Ishikawa (cell line): ENCODE data around the gene NR2F2.

Source experiments
- CEBPB ChIP-seq: IDR thresholded peaks from 2 replicates; pipeline ENCODE4 v1.6.1; 2012
- CREB1 ChIP-seq: IDR thresholded peaks from 2 replicates; pipeline ENCODE4 v1.6.1; 2012; ENCODE audit warnings: low read depth
- EGR1 ChIP-seq: IDR thresholded peaks from 2 replicates; pipeline ENCODE4 v1.6.1; 2012
- EP300 ChIP-seq: IDR thresholded peaks from 2 replicates; pipeline ENCODE4 v1.6.1; 2012; ENCODE audit warnings: borderline replicate concordance
- FOXM1 ChIP-seq: IDR thresholded peaks from 2 replicates; pipeline ENCODE4 v1.6.1; 2012; ENCODE audit warnings: low read depth, borderline replicate concordance
- NFIC ChIP-seq: IDR thresholded peaks from 2 replicates; pipeline ENCODE4 v1.6.1; 2012
- RAD21 ChIP-seq: IDR thresholded peaks from 2 replicates; pipeline ENCODE4 v1.6.1; 2012; ENCODE audit warnings: low read depth
- TAF1 ChIP-seq: IDR thresholded peaks from 2 replicates; pipeline ENCODE4 v1.6.1; 2012; ENCODE audit warnings: low read depth, mild to moderate bottlenecking
- TCF12 ChIP-seq: IDR thresholded peaks from 2 replicates; pipeline ENCODE4 v1.6.1; 2012; ENCODE audit warnings: low read depth
- TEAD4 ChIP-seq: IDR thresholded peaks from 2 replicates; pipeline ENCODE4 v1.6.1; 2012
- YY1 ChIP-seq: IDR thresholded peaks from 2 replicates; pipeline ENCODE4 v1.6.1; 2012; ENCODE audit warnings: low read depth
- ZBTB7A ChIP-seq: IDR thresholded peaks from 2 replicates; pipeline ENCODE4 v1.6.1; 2012; ENCODE audit warnings: low read depth
- TF ChIP-seq, protein P1 (sequence below): IDR thresholded peaks from 2 replicates; pipeline ENCODE4 v1.6.1; 2012
- TF ChIP-seq, protein P2 (sequence below): IDR thresholded peaks from 2 replicates; pipeline ENCODE4 v1.6.1; 2012
- TF ChIP-seq, protein P3 (sequence below): IDR thresholded peaks from 2 replicates; pipeline ENCODE4 v1.6.1; 2012; ENCODE audit warnings: low read depth, mild to moderate bottlenecking

NR2F2 gene

DNA sequence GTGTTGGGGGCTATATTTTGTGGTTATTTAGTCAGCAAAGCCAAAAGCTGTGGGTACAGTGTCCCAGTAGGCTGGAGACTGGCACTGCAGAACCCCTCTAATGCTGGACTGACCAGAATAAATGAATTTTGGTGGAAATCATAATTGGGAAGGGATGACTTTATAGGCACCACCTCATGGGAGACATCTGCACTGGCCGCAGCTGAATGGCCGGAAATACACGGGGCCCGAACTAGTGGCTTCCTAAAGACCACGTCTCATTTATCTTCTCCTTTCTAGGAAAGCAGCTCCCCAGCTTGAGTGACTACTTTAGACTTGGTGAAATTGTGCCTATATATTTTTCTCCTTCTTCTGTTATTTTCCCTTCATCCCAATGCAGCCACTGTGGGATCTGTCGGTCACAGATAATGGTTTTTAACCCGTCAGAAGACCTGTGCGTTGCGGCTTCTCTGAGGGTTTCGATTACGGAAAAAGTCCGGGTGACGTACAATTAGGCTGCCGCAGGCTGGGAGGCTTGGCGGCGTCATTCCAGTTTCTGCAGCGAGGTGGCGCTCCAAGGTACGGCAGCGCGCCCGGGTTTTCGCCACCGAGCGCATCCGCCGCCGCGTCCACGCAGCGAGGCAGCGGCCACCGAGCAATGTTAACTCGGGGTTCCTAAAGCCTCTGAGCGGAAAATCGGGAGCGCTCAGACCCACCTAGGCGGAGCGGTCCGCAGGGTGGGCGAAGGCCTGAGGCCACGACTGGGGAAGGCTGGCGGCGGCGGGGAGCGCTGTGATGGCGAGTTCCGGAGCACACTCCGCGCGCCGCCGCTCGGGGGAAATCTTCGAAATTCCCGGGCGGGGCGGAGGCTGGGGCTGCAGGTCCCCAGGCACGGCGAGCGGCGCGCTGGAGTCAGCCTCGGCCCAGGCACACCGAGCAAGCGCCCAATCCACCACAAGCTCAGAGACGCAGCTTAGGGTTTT, 26.3 kb downstream of the NR2F2 start:
- TF ChIP-seq, protein P1, sequence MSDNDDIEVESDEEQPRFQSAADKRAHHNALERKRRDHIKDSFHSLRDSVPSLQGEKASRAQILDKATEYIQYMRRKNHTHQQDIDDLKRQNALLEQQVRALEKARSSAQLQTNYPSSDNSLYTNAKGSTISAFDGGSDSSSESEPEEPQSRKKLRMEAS, result peak; percentile 40; the same call in 1 of the 2 replicates
- no peak for TF ChIP-seq FOXM1
- peak; percentile 64 for TF ChIP-seq RAD21
- TF ChIP-seq, protein P2, sequence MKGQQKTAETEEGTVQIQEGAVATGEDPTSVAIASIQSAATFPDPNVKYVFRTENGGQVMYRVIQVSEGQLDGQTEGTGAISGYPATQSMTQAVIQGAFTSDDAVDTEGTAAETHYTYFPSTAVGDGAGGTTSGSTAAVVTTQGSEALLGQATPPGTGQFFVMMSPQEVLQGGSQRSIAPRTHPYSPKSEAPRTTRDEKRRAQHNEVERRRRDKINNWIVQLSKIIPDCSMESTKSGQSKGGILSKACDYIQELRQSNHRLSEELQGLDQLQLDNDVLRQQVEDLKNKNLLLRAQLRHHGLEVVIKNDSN, result no peak

GRCh38 chr15:96358001-96358801, 27.7 kb downstream of the NR2F2 start:
- TF ChIP-seq, protein P2, result no peak
- TF ChIP-seq TEAD4, result no peak
- TF ChIP-seq, protein P1, result no peak
- TF ChIP-seq EP300, result no peak
- no peak for TF ChIP-seq CEBPB
- TF ChIP-seq ZBTB7A, result no peak
- TF ChIP-seq EGR1, result no peak
- no peak for TF ChIP-seq TCF12
- no peak for TF ChIP-seq CREB1
- TF ChIP-seq RAD21, result no peak
- no peak for TF ChIP-seq FOXM1
- TF ChIP-seq, protein P3, sequence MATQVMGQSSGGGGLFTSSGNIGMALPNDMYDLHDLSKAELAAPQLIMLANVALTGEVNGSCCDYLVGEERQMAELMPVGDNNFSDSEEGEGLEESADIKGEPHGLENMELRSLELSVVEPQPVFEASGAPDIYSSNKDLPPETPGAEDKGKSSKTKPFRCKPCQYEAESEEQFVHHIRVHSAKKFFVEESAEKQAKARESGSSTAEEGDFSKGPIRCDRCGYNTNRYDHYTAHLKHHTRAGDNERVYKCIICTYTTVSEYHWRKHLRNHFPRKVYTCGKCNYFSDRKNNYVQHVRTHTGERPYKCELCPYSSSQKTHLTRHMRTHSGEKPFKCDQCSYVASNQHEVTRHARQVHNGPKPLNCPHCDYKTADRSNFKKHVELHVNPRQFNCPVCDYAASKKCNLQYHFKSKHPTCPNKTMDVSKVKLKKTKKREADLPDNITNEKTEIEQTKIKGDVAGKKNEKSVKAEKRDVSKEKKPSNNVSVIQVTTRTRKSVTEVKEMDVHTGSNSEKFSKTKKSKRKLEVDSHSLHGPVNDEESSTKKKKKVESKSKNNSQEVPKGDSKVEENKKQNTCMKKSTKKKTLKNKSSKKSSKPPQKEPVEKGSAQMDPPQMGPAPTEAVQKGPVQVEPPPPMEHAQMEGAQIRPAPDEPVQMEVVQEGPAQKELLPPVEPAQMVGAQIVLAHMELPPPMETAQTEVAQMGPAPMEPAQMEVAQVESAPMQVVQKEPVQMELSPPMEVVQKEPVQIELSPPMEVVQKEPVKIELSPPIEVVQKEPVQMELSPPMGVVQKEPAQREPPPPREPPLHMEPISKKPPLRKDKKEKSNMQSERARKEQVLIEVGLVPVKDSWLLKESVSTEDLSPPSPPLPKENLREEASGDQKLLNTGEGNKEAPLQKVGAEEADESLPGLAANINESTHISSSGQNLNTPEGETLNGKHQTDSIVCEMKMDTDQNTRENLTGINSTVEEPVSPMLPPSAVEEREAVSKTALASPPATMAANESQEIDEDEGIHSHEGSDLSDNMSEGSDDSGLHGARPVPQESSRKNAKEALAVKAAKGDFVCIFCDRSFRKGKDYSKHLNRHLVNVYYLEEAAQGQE, result no peak
- TF ChIP-seq YY1, result no peak
- no peak for TF ChIP-seq TAF1
- no peak for TF ChIP-seq NFIC

- TF ChIP-seq, protein P1, result no peak
- TF ChIP-seq FOXM1 (no peak), YY1 (no peak), TEAD4 (no peak), TCF12 (no peak), EGR1 (no peak), NFIC (no peak), TAF1 (no peak), RAD21 (no peak), CREB1 (no peak), EP300 (no peak), ZBTB7A (no peak), CEBPB (no peak)
- TF ChIP-seq, protein P2, result no peak
- TF ChIP-seq, protein P3, result no peak
These were observed 28.5 kb downstream of the NR2F2 start for GRCh38 chr15:96358821-96359615.
